Ishikawa (cell line): ENCODE data around the gene SAAL1.

Experiments used
- CEBPB ChIP-seq: IDR thresholded peaks from 2 replicates; pipeline ENCODE4 v1.6.1; 2012
- EP300 ChIP-seq: IDR thresholded peaks from 2 replicates; pipeline ENCODE4 v1.6.1; 2012; ENCODE audit warnings: borderline replicate concordance
- RAD21 ChIP-seq: IDR thresholded peaks from 2 replicates; pipeline ENCODE4 v1.6.1; 2012; ENCODE audit warnings: low read depth
- TAF1 ChIP-seq: IDR thresholded peaks from 2 replicates; pipeline ENCODE4 v1.6.1; 2012; ENCODE audit warnings: low read depth, mild to moderate bottlenecking
- YY1 ChIP-seq: IDR thresholded peaks from 2 replicates; pipeline ENCODE4 v1.6.1; 2012; ENCODE audit warnings: low read depth
- TF ChIP-seq, protein P1 (sequence below): IDR thresholded peaks from 2 replicates; pipeline ENCODE4 v1.6.1; 2012; ENCODE audit warnings: low read depth, mild to moderate bottlenecking

DNA sequence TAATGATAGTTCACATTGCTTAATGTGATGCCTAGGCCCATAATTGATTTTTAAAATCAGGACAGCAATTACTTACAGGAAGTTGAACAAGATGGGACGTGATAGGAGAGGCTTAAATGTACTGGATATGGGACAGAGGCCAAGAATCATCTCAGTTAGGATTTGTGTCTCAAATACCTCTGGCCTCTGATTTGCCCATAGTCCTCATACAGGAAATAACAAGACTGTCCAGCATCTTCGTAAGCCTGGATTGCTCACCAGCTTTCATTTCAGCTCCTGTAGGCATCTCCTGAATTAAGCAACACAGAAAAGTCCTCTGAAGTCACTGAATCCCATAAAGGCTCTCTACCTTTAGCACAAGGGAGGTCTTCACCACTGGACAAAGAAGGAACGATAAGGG, 26.5 kb upstream of the SAAL1 start, which contains the start of gene MRGPRX3:
- TF ChIP-seq EP300 (no peak), RAD21 (no peak), CEBPB (no peak), YY1 (no peak), TAF1 (no peak)
- TF ChIP-seq, protein P1, sequence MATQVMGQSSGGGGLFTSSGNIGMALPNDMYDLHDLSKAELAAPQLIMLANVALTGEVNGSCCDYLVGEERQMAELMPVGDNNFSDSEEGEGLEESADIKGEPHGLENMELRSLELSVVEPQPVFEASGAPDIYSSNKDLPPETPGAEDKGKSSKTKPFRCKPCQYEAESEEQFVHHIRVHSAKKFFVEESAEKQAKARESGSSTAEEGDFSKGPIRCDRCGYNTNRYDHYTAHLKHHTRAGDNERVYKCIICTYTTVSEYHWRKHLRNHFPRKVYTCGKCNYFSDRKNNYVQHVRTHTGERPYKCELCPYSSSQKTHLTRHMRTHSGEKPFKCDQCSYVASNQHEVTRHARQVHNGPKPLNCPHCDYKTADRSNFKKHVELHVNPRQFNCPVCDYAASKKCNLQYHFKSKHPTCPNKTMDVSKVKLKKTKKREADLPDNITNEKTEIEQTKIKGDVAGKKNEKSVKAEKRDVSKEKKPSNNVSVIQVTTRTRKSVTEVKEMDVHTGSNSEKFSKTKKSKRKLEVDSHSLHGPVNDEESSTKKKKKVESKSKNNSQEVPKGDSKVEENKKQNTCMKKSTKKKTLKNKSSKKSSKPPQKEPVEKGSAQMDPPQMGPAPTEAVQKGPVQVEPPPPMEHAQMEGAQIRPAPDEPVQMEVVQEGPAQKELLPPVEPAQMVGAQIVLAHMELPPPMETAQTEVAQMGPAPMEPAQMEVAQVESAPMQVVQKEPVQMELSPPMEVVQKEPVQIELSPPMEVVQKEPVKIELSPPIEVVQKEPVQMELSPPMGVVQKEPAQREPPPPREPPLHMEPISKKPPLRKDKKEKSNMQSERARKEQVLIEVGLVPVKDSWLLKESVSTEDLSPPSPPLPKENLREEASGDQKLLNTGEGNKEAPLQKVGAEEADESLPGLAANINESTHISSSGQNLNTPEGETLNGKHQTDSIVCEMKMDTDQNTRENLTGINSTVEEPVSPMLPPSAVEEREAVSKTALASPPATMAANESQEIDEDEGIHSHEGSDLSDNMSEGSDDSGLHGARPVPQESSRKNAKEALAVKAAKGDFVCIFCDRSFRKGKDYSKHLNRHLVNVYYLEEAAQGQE: no peak
